ENCODE results near the gene UTRN. TPM values are rescaled to one million over a fixed set of nuclear protein-coding genes. Genes with fewer than 3 reads are reported as not detected.

Gene UTRN
- total RNA-seq, 1 experiment from 2014 or later, result 216 TPM

DNA sequence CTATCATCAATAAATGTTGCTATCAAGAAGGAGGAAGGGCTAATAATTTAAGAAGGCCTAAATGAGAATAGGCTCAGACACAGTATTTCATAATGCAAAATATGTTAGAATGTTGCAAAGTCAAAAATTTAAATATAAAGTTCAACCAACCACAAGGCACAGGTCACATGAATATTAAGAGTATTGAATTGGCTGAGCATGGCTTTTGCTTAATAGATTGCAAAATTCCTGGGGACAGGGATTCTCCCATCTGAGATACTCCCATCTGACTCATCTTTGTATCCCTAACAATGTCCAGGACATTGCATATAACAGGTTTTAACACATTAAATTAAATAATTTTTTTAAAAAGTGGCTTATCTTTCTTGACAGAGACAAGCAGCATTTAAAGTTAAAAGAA is 32.9 kb upstream of the UTRN start:
- Histone ChIP-seq H3K9me3 (no peaks in the 10 kb centered on the region), H3K36me3 (ENCODE audit: control insufficient read depth, insufficient read depth, low read length) (no peaks in the 10 kb centered on the region), H3K4me1 (peaks cover 27% of the 10 kb centered on the region), H3K4me3 (ENCODE audit: low read depth, low read length) (no peak overlapping the region), H3K27me3 (replicated peaks; ENCODE audit: control insufficient read depth, insufficient read depth, low read length) (no peaks in the 10 kb centered on the region)
- no TSS peak for BruUV-seq (replicated peaks)
- TF ChIP-seq, protein P1, sequence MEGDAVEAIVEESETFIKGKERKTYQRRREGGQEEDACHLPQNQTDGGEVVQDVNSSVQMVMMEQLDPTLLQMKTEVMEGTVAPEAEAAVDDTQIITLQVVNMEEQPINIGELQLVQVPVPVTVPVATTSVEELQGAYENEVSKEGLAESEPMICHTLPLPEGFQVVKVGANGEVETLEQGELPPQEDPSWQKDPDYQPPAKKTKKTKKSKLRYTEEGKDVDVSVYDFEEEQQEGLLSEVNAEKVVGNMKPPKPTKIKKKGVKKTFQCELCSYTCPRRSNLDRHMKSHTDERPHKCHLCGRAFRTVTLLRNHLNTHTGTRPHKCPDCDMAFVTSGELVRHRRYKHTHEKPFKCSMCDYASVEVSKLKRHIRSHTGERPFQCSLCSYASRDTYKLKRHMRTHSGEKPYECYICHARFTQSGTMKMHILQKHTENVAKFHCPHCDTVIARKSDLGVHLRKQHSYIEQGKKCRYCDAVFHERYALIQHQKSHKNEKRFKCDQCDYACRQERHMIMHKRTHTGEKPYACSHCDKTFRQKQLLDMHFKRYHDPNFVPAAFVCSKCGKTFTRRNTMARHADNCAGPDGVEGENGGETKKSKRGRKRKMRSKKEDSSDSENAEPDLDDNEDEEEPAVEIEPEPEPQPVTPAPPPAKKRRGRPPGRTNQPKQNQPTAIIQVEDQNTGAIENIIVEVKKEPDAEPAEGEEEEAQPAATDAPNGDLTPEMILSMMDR (IDR thresholded peaks at IDR 0.05; ENCODE audit: insufficient read depth in 1 of 2, low read depth in 1 of 2, low read length in 1 of 2, severe bottlenecking in 1 of 2, unreplicated experiment in 1 of 2), result no peak
- CTCF ChIA-PET, result interaction anchor here (0.7 to 1.2 kb wide), 2 partner anchors 8 to 32 kb away, joined by 3 to 5 read pairs; no protein-coding TSS in a partner anchor
- H3K27me3 Mint-ChIP-seq (ENCODE audit: insufficient read depth, unreplicated experiment), result no peaks in the 10 kb centered on the region
- intact Hi-C loops (cut with micrococcal nuclease; ENCODE audit: unreplicated experiment), result loop anchor here (1.0 kb wide), 1 partner anchor 12 kb away; no protein-coding TSS in a partner anchor
- no peak overlapping the region for H3K4me3 Mint-ChIP-seq (ENCODE audit: unreplicated experiment)
- H3K36me3 Mint-ChIP-seq (ENCODE audit: insufficient read depth, unreplicated experiment), result peaks cover 5% of the 10 kb centered on the region
- peaks cover 12% of the 10 kb centered on the region for H3K4me1 Mint-ChIP-seq (ENCODE audit: low read depth, unreplicated experiment)
- DNase-seq, result no peak
- H3K27ac Mint-ChIP-seq (ENCODE audit: unreplicated experiment), result no peak overlapping the region
- POLR2A ChIA-PET, result interaction anchor here (1.3 kb wide), 1 partner anchor 13 kb away, joined by 8 read pairs; no protein-coding TSS in a partner anchor
- peaks cover 16% of the 10 kb centered on the region for H3K9me3 Mint-ChIP-seq (ENCODE audit: unreplicated experiment)

DNA sequence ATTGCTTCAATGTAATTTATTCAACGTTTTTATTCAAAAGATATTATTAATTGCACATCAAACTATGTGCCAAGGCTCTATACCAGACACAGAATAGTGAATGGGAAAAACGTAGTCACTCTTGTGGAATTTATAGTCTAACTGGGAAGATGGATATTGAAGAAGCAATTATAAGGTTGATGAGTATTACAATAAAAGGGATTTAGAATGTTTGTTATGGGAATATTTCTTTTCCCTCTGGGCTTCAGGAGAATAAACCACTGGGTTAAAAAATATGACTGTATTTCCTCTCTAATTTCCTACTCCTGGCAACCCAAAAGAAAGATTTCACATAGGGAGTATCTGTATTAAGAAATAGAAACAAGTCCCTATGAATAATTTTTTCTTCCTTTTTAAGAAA is 25.1 kb upstream of the UTRN start:
- H3K4me3 Mint-ChIP-seq (ENCODE audit: unreplicated experiment), result no peak overlapping the region
- POLR2A ChIA-PET, result no interaction called here
- no peaks in the 10 kb centered on the region for H3K36me3 ChIP-seq (ENCODE audit: control insufficient read depth, insufficient read depth, low read length)
- CTCF ChIA-PET, result interaction anchor here (1.0 kb wide), 1 partner anchor 8 kb away, joined by 5 read pairs; no protein-coding TSS in a partner anchor
- H3K27me3 ChIP-seq (replicated peaks; ENCODE audit: control insufficient read depth, insufficient read depth, low read length), result no peaks in the 10 kb centered on the region
- H3K27ac Mint-ChIP-seq (ENCODE audit: unreplicated experiment), result no peak overlapping the region
- H3K36me3 Mint-ChIP-seq (ENCODE audit: insufficient read depth, unreplicated experiment), result peaks cover 16% of the 10 kb centered on the region
- no peaks in the 10 kb centered on the region for H3K9me3 ChIP-seq
- TF ChIP-seq, protein P1 (IDR thresholded peaks at IDR 0.05; ENCODE audit: insufficient read depth in 1 of 2, low read depth in 1 of 2, low read length in 1 of 2, severe bottlenecking in 1 of 2, unreplicated experiment in 1 of 2), result no peak
- H3K27me3 Mint-ChIP-seq (ENCODE audit: insufficient read depth, unreplicated experiment), result no peaks in the 10 kb centered on the region
- DNase-seq, result no peak
- H3K9me3 Mint-ChIP-seq (ENCODE audit: unreplicated experiment), result peaks cover 8% of the 10 kb centered on the region
- no TSS peak for BruUV-seq (replicated peaks)
- peaks cover 57% of the 10 kb centered on the region for H3K4me1 ChIP-seq
- no peak overlapping the region for H3K4me3 ChIP-seq (ENCODE audit: low read depth, low read length)
- intact Hi-C loops (cut with micrococcal nuclease; ENCODE audit: unreplicated experiment), result no loop called here
- peaks cover 27% of the 10 kb centered on the region for H3K4me1 Mint-ChIP-seq (ENCODE audit: low read depth, unreplicated experiment)

DNA sequence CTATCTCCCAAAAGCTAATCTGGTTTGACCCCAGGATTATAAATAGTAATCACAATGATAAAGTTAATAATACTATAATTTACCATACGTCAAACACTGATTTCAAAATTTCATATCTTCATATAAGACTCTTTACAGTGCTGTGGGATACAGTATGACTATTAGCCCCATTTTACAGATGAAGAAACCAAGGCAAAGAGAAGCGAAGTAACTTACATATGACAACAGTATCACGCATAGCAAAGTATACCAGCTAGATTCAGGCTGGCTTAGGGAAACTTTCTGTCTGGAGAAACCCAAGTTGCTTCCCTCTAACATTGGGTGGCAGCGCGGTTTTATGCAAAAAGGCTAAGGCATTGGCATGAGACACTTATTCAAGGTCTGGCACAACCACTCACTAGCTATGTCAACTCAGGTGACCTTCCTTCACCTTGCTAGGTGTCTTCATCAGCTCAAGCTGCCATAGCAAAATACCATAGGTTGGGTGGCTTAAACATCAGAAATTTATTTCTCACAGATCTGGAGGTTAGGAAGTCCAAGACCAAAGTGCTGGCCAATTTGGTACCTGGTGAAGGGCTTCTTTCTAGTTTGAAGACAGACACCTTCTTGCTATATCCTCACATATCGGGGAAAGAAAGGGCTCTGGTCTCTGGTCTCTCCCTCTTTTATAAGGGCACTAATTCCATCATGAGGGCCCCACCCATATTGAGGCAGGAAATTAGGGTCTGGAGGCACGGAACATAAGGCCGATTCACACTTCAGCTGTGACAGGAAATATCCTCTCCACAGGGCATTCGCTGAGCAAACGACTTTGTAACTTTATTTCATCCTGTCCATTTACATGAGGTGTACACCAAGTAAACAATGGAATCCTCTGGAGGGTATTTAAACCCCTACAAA is 22.4 kb upstream of the UTRN start:
- H3K4me3 ChIP-seq (ENCODE audit: low read depth, low read length), result no peak overlapping the region
- peaks cover 74% of the 10 kb centered on the region for H3K4me1 ChIP-seq
- intact Hi-C loops (cut with micrococcal nuclease; ENCODE audit: unreplicated experiment), result no loop called here
- peaks cover 27% of the 10 kb centered on the region for H3K4me1 Mint-ChIP-seq (ENCODE audit: low read depth, unreplicated experiment)
- TF ChIP-seq, protein P1 (IDR thresholded peaks at IDR 0.05; ENCODE audit: insufficient read depth in 1 of 2, low read depth in 1 of 2, low read length in 1 of 2, severe bottlenecking in 1 of 2, unreplicated experiment in 1 of 2), result no peak
- POLR2A ChIA-PET, result no interaction called here
- H3K27me3 Mint-ChIP-seq (ENCODE audit: insufficient read depth, unreplicated experiment), result no peaks in the 10 kb centered on the region
- H3K27me3 ChIP-seq (replicated peaks; ENCODE audit: control insufficient read depth, insufficient read depth, low read length), result no peaks in the 10 kb centered on the region
- peak overlapping the region; percentile 97 for H3K27ac Mint-ChIP-seq (ENCODE audit: unreplicated experiment)
- H3K36me3 Mint-ChIP-seq (ENCODE audit: insufficient read depth, unreplicated experiment), result peaks cover 11% of the 10 kb centered on the region
- no TSS peak for BruUV-seq (replicated peaks)
- no peaks in the 10 kb centered on the region for H3K9me3 ChIP-seq
- no peaks in the 10 kb centered on the region for H3K36me3 ChIP-seq (ENCODE audit: control insufficient read depth, insufficient read depth, low read length)
- no peak overlapping the region for H3K4me3 Mint-ChIP-seq (ENCODE audit: unreplicated experiment)
- CTCF ChIA-PET, result no interaction called here
- no peak for DNase-seq
- no peaks in the 10 kb centered on the region for H3K9me3 Mint-ChIP-seq (ENCODE audit: unreplicated experiment)
